Gastroesophageal sphincter (tissue), 4 donors: ENCODE data around the gene PTPN1. TPM values are rescaled to one million over a fixed set of nuclear protein-coding genes. Genes with fewer than 3 reads are reported as not detected.

Experiments
- ATAC-seq: fragments of 150-250 bp; one replicate; pipeline ENCODE4 v1.9.1; 2016; ENCODE audit warnings: mild to moderate bottlenecking, moderate library complexity
- H3K27ac ChIP-seq, 4 donors: fragments of 200-600 bp; sonication (generic) in 3 of 4; 1 replicate in 3 of 4; 2 replicates in 1 of 4; pipeline ENCODE4 v1.5.1; 2016 to 2019
- H3K27me3 ChIP-seq: fragments of 200-600 bp; sonication (generic); one replicate; pipeline ENCODE4 v1.5.1; 2019
- H3K36me3 ChIP-seq, 2 donors: fragments of 200-600 bp; sonication (generic); one replicate each; pipeline ENCODE4 v1.5.1; 2019; ENCODE audit warnings: control low read depth in 1 of 2
- H3K4me1 ChIP-seq, 3 donors: fragments of 200-600 bp; sonication (generic); 1 replicate in 2 of 3; 2 replicates in 1 of 3; pipeline ENCODE4 v1.5.1; 2016 to 2019; ENCODE audit warnings: control low read depth in 2 of 3
- H3K4me3 ChIP-seq, 2 donors: fragments of 200-600 bp; sonication (generic); one replicate each; pipeline ENCODE4 v1.5.1; 2019; ENCODE audit warnings: mild to moderate bottlenecking in 1 of 2, moderate library complexity in 1 of 2
- H3K9me3 ChIP-seq, 3 donors: fragments of 200-600 bp; sonication (generic); one replicate each; pipeline ENCODE4 v1.5.1; 2017 to 2019; ENCODE audit warnings: control low read depth in 2 of 3
- EP300 ChIP-seq: sonication (generic); formaldehyde crosslinking; IDR thresholded peaks from one replicate; pipeline ENCODE4 v1.6.1; 2017; ENCODE audit warnings: antibody characterized with exemption, mild to moderate bottlenecking
- POLR2A ChIP-seq, 2 donors: fragments of 450-650 bp; IDR thresholded peaks; one replicate each; pipeline ENCODE4 v1.6.1; 2017; ENCODE audit warnings: antibody characterized with exemption in 2 of 2, mild to moderate bottlenecking in 2 of 2, moderate library complexity in 1 of 2
- POLR2AphosphoS5 ChIP-seq: sonication (generic); formaldehyde crosslinking; IDR thresholded peaks from one replicate; pipeline ENCODE4 v1.6.1; 2017; ENCODE audit warnings: antibody characterized with exemption
- WGBS, 2 donors: methylation state at CpG; one replicate each; pipeline ENCODE4 v1.1.5; 2018; ENCODE audit warnings: low coverage in 1 of 2; 5-methylcytosine and 5-hydroxymethylcytosine counted together
- small RNA-seq, 4 donors: library from RNA; depleted of rRNA; stranded (forward); fragments of <200 nt; gene quantifications; one replicate each; pipeline ENCODE3, GENCODE V24; 2016
- total RNA-seq, 4 donors: library from RNA; depleted of rRNA; stranded (reverse); fragments of >200 nt; gene quantifications; one replicate each; pipeline ENCODE4 v1.1.0, GENCODE V29; 2016
- TF ChIP-seq, protein P1 (sequence below), 4 experiments: fragments of 200-600 bp in 2 of 4; fragments of 450-650 bp in 2 of 4; sonication (generic) in 1 of 4; IDR thresholded peaks; one replicate each; pipeline ENCODE4 v1.5.1; 2017 to 2019; ENCODE audit warnings: antibody characterized with exemption in 4 of 4, mild to moderate bottlenecking in 2 of 4, moderate library complexity in 2 of 4

The PTPN1 gene
- total RNA-seq, 4 donors from 2014 or later: 27.6 to 43.6 (median 38.4) TPM

- ATAC-seq: no peak
- Histone ChIP-seq H3K27ac (no peak overlapping the region), H3K4me1 (peaks cover 0 to 51% (median 21%) of the 10 kb centered on the region in 3 donors), H3K9me3 (no peaks in the 10 kb centered on the region), H3K27me3 (no peaks in the 10 kb centered on the region), H3K4me3 (no peak overlapping the region), H3K36me3 (no peaks in the 10 kb centered on the region)
- WGBS, 2 donors: 71 to 100% methylated on average over 2 to 6 of the region's 6 CpGs
- TF ChIP-seq EP300: no peak
- TF ChIP-seq, protein P1, sequence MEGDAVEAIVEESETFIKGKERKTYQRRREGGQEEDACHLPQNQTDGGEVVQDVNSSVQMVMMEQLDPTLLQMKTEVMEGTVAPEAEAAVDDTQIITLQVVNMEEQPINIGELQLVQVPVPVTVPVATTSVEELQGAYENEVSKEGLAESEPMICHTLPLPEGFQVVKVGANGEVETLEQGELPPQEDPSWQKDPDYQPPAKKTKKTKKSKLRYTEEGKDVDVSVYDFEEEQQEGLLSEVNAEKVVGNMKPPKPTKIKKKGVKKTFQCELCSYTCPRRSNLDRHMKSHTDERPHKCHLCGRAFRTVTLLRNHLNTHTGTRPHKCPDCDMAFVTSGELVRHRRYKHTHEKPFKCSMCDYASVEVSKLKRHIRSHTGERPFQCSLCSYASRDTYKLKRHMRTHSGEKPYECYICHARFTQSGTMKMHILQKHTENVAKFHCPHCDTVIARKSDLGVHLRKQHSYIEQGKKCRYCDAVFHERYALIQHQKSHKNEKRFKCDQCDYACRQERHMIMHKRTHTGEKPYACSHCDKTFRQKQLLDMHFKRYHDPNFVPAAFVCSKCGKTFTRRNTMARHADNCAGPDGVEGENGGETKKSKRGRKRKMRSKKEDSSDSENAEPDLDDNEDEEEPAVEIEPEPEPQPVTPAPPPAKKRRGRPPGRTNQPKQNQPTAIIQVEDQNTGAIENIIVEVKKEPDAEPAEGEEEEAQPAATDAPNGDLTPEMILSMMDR (IDR thresholded peaks at IDR 0.05): no peak
- no peak for TF ChIP-seq POLR2AphosphoS5
- no peak for TF ChIP-seq POLR2A (IDR thresholded peaks at IDR 0.05)
Measured at GRCh38 chr20:50634191-50634590, 124.0 kb downstream of the PTPN1 start.

Small RNA genes lying within 50 kb of the gene (small RNA-seq; reads per million reads assigned to genes)
- gene COX6CP2 (0 reads per million in 4 donors), gene MIR1302-5 (0 reads per million in 4 donors), gene MIR645 (0 reads per million in 4 donors), gene RF00019 (0 reads per million in 4 donors)

Other genes starting within 250 kb of the PTPN1 start
- 10 to 100 TPM in 2 of 4 donors, 1 to 10 TPM in 2; 8.2 to 24.1 (median 12.9) TPM for gene RIPOR3, start 181.2 kb downstream of the PTPN1 start, total RNA-seq
- 1 to 10 TPM; 2.4 to 3.8 (median 2.8) TPM for gene PARD6B, start 221.2 kb downstream of the PTPN1 start, total RNA-seq